Trophoblast cell (in vitro differentiated cells and primary cell): ENCODE measurements around the gene GRB7.
A peak's percentile ranks its signal among the peaks of the same experiment; 100 is the strongest.
"Not testable (repeated sequence)": the region's sequence is repeated elsewhere in the genome, so short reads cannot be mapped to it uniquely, and the experiment has no call there.

Experiments used
- DNase-seq, 2 donors: peaks; one replicate each; pipeline ENCODE4 v3.0.0-alpha.2; 2016
- H2AFZ ChIP-seq: 2 replicates; pipeline ENCODE4 v1.6.1; 2013; ENCODE audit warnings: low read length, moderate library complexity, mild to moderate bottlenecking; ENCODE audit not compliant: insufficient read depth, poor library complexity
- H2AK5ac ChIP-seq: 2 replicates; pipeline ENCODE4 v1.6.1; 2013; ENCODE audit warnings: mild to moderate bottlenecking, low read length
- H2BK120ac ChIP-seq: 2 replicates; pipeline ENCODE4 v1.6.1; 2013; ENCODE audit warnings: low read length, mild to moderate bottlenecking, moderate library complexity; ENCODE audit not compliant: insufficient read depth, poor library complexity
- H2BK12ac ChIP-seq: 2 replicates; pipeline ENCODE4 v1.6.1; 2013; ENCODE audit warnings: mild to moderate bottlenecking, low read length, moderate library complexity
- H2BK5ac ChIP-seq: 2 replicates; pipeline ENCODE4 v1.6.1; 2013; ENCODE audit warnings: low read length, low read depth, moderate library complexity, mild to moderate bottlenecking; ENCODE audit not compliant: poor library complexity
- H3K14ac ChIP-seq: 2 replicates; pipeline ENCODE4 v1.6.1; 2013; ENCODE audit warnings: mild to moderate bottlenecking, low read length
- H3K18ac ChIP-seq: 2 replicates; pipeline ENCODE4 v1.6.1; 2013; ENCODE audit warnings: mild to moderate bottlenecking, low read length
- H3K23ac ChIP-seq: 2 replicates; pipeline ENCODE4 v1.6.1; 2013; ENCODE audit warnings: low read length
- H3K27ac ChIP-seq: 2 replicates; pipeline ENCODE4 v1.5.1; 2013; ENCODE audit warnings: low read depth, mild to moderate bottlenecking, inconsistent platforms, low read length, moderate library complexity
- H3K27me3 ChIP-seq: 2 replicates; pipeline ENCODE4 v1.6.1; 2013; ENCODE audit warnings: inconsistent platforms, mild to moderate bottlenecking, low read length, moderate library complexity; ENCODE audit not compliant: insufficient read depth
- H3K36me3 ChIP-seq, 2 experiments: 1 replicate in 1 of 2; 2 replicates in 1 of 2; pipeline ENCODE4 v1.6.1; 2013; ENCODE audit warnings: low read length in 2 of 2, mild to moderate bottlenecking in 2 of 2, moderate library complexity in 1 of 2; ENCODE audit not compliant: insufficient read depth in 2 of 2, control insufficient read depth in 1 of 2
- H3K4ac ChIP-seq: 2 replicates; pipeline ENCODE4 v1.6.1; 2013; ENCODE audit warnings: low read depth, mild to moderate bottlenecking, low read length, moderate library complexity
- H3K4me1 ChIP-seq, 2 experiments: 1 replicate in 1 of 2; 2 replicates in 1 of 2; pipeline ENCODE4 v1.6.1; 2013; ENCODE audit warnings: low read length in 2 of 2, mild to moderate bottlenecking in 2 of 2, moderate library complexity in 1 of 2; ENCODE audit not compliant: insufficient read depth in 2 of 2, control insufficient read depth in 1 of 2
- H3K4me2 ChIP-seq: 2 replicates; pipeline ENCODE4 v1.6.1; 2013; ENCODE audit warnings: inconsistent platforms, mild to moderate bottlenecking, low read length, moderate library complexity
- H3K4me3 ChIP-seq: 2 replicates; pipeline ENCODE4 v1.5.1; 2013; ENCODE audit warnings: mild to moderate bottlenecking, low read depth, low read length, inconsistent platforms
- H3K79me1 ChIP-seq: one replicate; pipeline ENCODE4 v1.6.1; 2013; ENCODE audit warnings: low read length
- H3K79me2 ChIP-seq: 2 replicates; pipeline ENCODE4 v1.6.1; 2013; ENCODE audit warnings: low read length, mild to moderate bottlenecking; ENCODE audit not compliant: control insufficient read depth, insufficient read depth, poor library complexity
- H3K9ac ChIP-seq: 2 replicates; pipeline ENCODE4 v1.6.1; 2013; ENCODE audit warnings: mild to moderate bottlenecking, low read length
- H3K9me3 ChIP-seq: 2 replicates; pipeline ENCODE4 v1.6.1; 2013; ENCODE audit warnings: low read depth, mild to moderate bottlenecking, control low read depth, inconsistent platforms, low read length; ENCODE audit not compliant: insufficient read depth
- H4K12ac ChIP-seq: 2 replicates; pipeline ENCODE4 v1.6.1; 2013; ENCODE audit warnings: low read depth, mild to moderate bottlenecking, low read length, moderate library complexity
- H4K8ac ChIP-seq: 2 replicates; pipeline ENCODE4 v1.6.1; 2013; ENCODE audit warnings: low read depth, mild to moderate bottlenecking, low read length, moderate library complexity
- H4K91ac ChIP-seq: one replicate; pipeline ENCODE4 v1.6.1; 2013; ENCODE audit warnings: low read depth, mild to moderate bottlenecking, low read length, moderate library complexity
- WGBS: extraction: QIAGEN DNeasy Blood & Tissue Kit; methylation state at CpG from one replicate; pipeline ENCODE4 v1.1.7; 2013; ENCODE audit warnings: missing lambda C conversion rate; ENCODE audit not compliant: insufficient read length, insufficient coverage; ENCODE audit errors: extremely low coverage; 5-methylcytosine and 5-hydroxymethylcytosine counted together

GRB7 gene

GRCh38 chr17:39722104-39722503, 15.6 kb upstream of the GRB7 start:
- H3K79me2 ChIP-seq: no peaks in the 10 kb centered on the region
- peaks cover 2% of the 10 kb centered on the region for H3K9me3 ChIP-seq
- H3K4me2 ChIP-seq: no peak overlapping the region
- H4K12ac ChIP-seq: no peak overlapping the region
- no peak overlapping the region for H3K14ac ChIP-seq
- no peak overlapping the region for H3K9ac ChIP-seq
- H2AFZ ChIP-seq: no peak overlapping the region
- H3K18ac ChIP-seq: no peak overlapping the region
- H3K36me3 ChIP-seq: peaks cover 43 to 49% of the 10 kb centered on the region in 2 experiments
- no peak overlapping the region for H2AK5ac ChIP-seq
- no peaks in the 10 kb centered on the region for H3K27me3 ChIP-seq
- H2BK120ac ChIP-seq: no peak overlapping the region
- H3K4me1 ChIP-seq: no peaks in the 10 kb centered on the region
- no peak overlapping the region for H3K23ac ChIP-seq
- no peak overlapping the region for H2BK5ac ChIP-seq
- DNase-seq: no peak
- no peak overlapping the region for H3K4me3 ChIP-seq
- no peak overlapping the region for H3K4ac ChIP-seq
- H3K79me1 ChIP-seq: no peaks in the 10 kb centered on the region
- H3K27ac ChIP-seq: no peak overlapping the region
- H4K91ac ChIP-seq: no peak overlapping the region
- no peak overlapping the region for H4K8ac ChIP-seq
- H2BK12ac ChIP-seq: no peak overlapping the region
- no CpG with 5 or more reads among the region's 6 CpGs for WGBS

GRCh38 chr17:39722965-39723848, 14.5 kb upstream of the GRB7 start:
- Histone ChIP-seq H3K36me3 (peaks cover 50 to 55% of the 10 kb centered on the region in 2 experiments), H3K79me2 (no peaks in the 10 kb centered on the region), H4K8ac (no peak overlapping the region), H3K9ac (no peak overlapping the region), H2AFZ (no peak overlapping the region), H3K79me1 (no peaks in the 10 kb centered on the region), H4K91ac (no peak overlapping the region), H3K4me3 (no peak overlapping the region), H3K27me3 (no peaks in the 10 kb centered on the region), H3K18ac (no peak overlapping the region), H2AK5ac (no peak overlapping the region), H3K27ac (no peak overlapping the region), H4K12ac (no peak overlapping the region), H3K9me3 (peaks cover 2% of the 10 kb centered on the region), H2BK12ac (no peak overlapping the region), H3K4ac (no peak overlapping the region), H2BK5ac (no peak overlapping the region), H3K4me1 (no peaks in the 10 kb centered on the region), H2BK120ac (no peak overlapping the region), H3K23ac (no peak overlapping the region), H3K4me2 (no peak overlapping the region), H3K14ac (no peak overlapping the region)
- WGBS: no CpG with 5 or more reads among the region's 34 CpGs
- peak in 1 of 2 donors; percentile 36 for DNase-seq

GRCh38 chr17:39724731-39725130, 13.0 kb upstream of the GRB7 start:
- Histone ChIP-seq H3K79me2 (no peaks in the 10 kb centered on the region), H3K14ac (no peak overlapping the region), H2BK5ac (no peak overlapping the region), H2AK5ac (no peak overlapping the region), H3K4me2 (no peak overlapping the region), H2BK12ac (no peak overlapping the region), H3K4me3 (no peak overlapping the region), H2BK120ac (no peak overlapping the region), H3K27me3 (no peaks in the 10 kb centered on the region), H3K9me3 (peaks cover 2% of the 10 kb centered on the region), H3K27ac (no peak overlapping the region), H3K23ac (no peak overlapping the region), H3K79me1 (no peaks in the 10 kb centered on the region), H3K9ac (no peak overlapping the region), H2AFZ (no peak overlapping the region), H3K4ac (no peak overlapping the region), H3K36me3 (peaks cover 54 to 57% of the 10 kb centered on the region in 2 experiments), H4K12ac (no peak overlapping the region), H3K4me1 (peaks cover 3 to 5% of the 10 kb centered on the region in 2 experiments), H4K91ac (no peak overlapping the region), H4K8ac (no peak overlapping the region), H3K18ac (no peak overlapping the region)
- no peak for DNase-seq
- no CpG with 5 or more reads among the region's 13 CpGs for WGBS

GRCh38 chr17:39725923-39726322, 11.8 kb upstream of the GRB7 start:
- H3K4me1 ChIP-seq, H4K91ac ChIP-seq, H3K79me1 ChIP-seq, H3K9ac ChIP-seq, H3K4ac ChIP-seq, H3K18ac ChIP-seq, H3K27me3 ChIP-seq, H3K27ac ChIP-seq, DNase-seq, H2BK5ac ChIP-seq, H4K8ac ChIP-seq, H2BK120ac ChIP-seq, H3K23ac ChIP-seq, H3K14ac ChIP-seq, H4K12ac ChIP-seq, H2BK12ac ChIP-seq, H3K4me2 ChIP-seq, H3K9me3 ChIP-seq, H3K4me3 ChIP-seq, H2AFZ ChIP-seq, H3K79me2 ChIP-seq, H2AK5ac ChIP-seq: not testable (repeated sequence)
- no CpG with 5 or more reads among the region's 1 CpG for WGBS
- peaks cover 51 to 52% of the 10 kb centered on the region in 2 experiments for H3K36me3 ChIP-seq
